Naive thymus-derived CD4-positive, alpha-beta T cell (primary cell): ENCODE results near the gene ADM2. TPM values are rescaled to one million over a fixed set of nuclear protein-coding genes. Genes with fewer than 3 reads are reported as not detected.

ENCODE experiments used
- polyA plus RNA-seq, 2 donors: library from polyadenylated mRNA; unstranded; fragments of 300-500 nt; fragmentation: Illumina TruSeq; gene quantifications; one replicate each; pipeline ENCODE4 v1.2.3, GENCODE V29; 2021
- total RNA-seq, 6 experiments: library from RNA in 5 of 6; stranded (reverse) in 5 of 6; gene quantifications; 1 replicate in 5 of 6; 2 replicates in 1 of 6; pipeline ENCODE4 v1.2.3 and lab custom pipeline; 2021 to 2026

Gene ADM2
- total and polyA plus RNA-seq, 7 experiments from 2014 or later: 0.24 to 4.5 (median 3.7) TPM

Other genes starting within 250 kb of the ADM2 start
- gene TUBGCP6, start 236.5 kb upstream of the ADM2 start, total RNA-seq: 100 to 1,000 TPM in 4 of 5 experiments, 10 to 100 TPM in 1; 67.8 to 146 (median 134) TPM
- gene TUBGCP6, start 236.5 kb upstream of the ADM2 start, polyA plus RNA-seq: 10 to 100 TPM; 15.2 to 28.4 TPM
- 100 to 1,000 TPM in 3 of 5 experiments, 10 to 100 TPM in 2; 95.9 to 139 (median 105) TPM for gene HDAC10, start 230.3 kb upstream of the ADM2 start, total RNA-seq
- 1 to 10 TPM; 7.1 to 9.8 TPM for gene HDAC10, start 230.3 kb upstream of the ADM2 start, polyA plus RNA-seq
- 1 to 10 TPM; 1.7 to 6.2 (median 2.3) TPM for gene MAPK12, start 219.9 kb upstream of the ADM2 start, total RNA-seq
- gene MAPK12, start 219.9 kb upstream of the ADM2 start, polyA plus RNA-seq: under 1 TPM in 1 of 2 donors, not detected in 1; 0.07 TPM
- 10 to 100 TPM in 1 of 5 experiments, 1 to 10 TPM in 4; 1.3 to 22.9 (median 4.5) TPM for gene MAPK11, start 211.2 kb upstream of the ADM2 start, total RNA-seq
- gene MAPK11, start 211.2 kb upstream of the ADM2 start, polyA plus RNA-seq: under 1 TPM; 0.13 to 0.19 TPM
- gene PLXNB2, start 173.9 kb upstream of the ADM2 start, total RNA-seq: 100 to 1,000 TPM in 1 of 5 experiments, 10 to 100 TPM in 2, 1 to 10 TPM in 2; 2.9 to 138 (median 12.6) TPM
- gene PLXNB2, start 173.9 kb upstream of the ADM2 start, polyA plus RNA-seq: under 1 TPM; 0.05 to 0.32 TPM
- 1 to 10 TPM; 2.1 to 4.0 (median 2.8) TPM for gene DENND6B, start 154.5 kb upstream of the ADM2 start, total RNA-seq
- under 1 TPM; 0.19 to 0.61 TPM for gene DENND6B, start 154.5 kb upstream of the ADM2 start, polyA plus RNA-seq
- 10 to 100 TPM; 57.8 to 88.1 (median 78.1) TPM for gene PPP6R2, start 138.2 kb upstream of the ADM2 start, total RNA-seq
- 10 to 100 TPM; 17.0 to 38.8 TPM for gene PPP6R2, start 138.2 kb upstream of the ADM2 start, polyA plus RNA-seq
- gene SBF1, start 6.5 kb upstream of the ADM2 start, total RNA-seq: 100 to 1,000 TPM; 161 to 209 (median 181) TPM
- gene SBF1, start 6.5 kb upstream of the ADM2 start, polyA plus RNA-seq: 10 to 100 TPM; 15.2 to 40.2 TPM
- under 1 TPM in 1 of 5 experiments, not detected in 4; 0.22 TPM for gene MIOX, start 5.3 kb downstream of the ADM2 start, total RNA-seq
- not detected for gene MIOX, start 5.3 kb downstream of the ADM2 start, polyA plus RNA-seq
- 100 to 1,000 TPM; 101 to 133 (median 118) TPM for gene LMF2, start 26.2 kb downstream of the ADM2 start, total RNA-seq
- gene LMF2, start 26.2 kb downstream of the ADM2 start, polyA plus RNA-seq: 10 to 100 TPM; 15.0 to 25.5 TPM
- 100 to 1,000 TPM in 2 of 5 experiments, 10 to 100 TPM in 3; 74.3 to 135 (median 91.1) TPM for gene NCAPH2, start 26.7 kb downstream of the ADM2 start, total RNA-seq
- gene NCAPH2, start 26.7 kb downstream of the ADM2 start, polyA plus RNA-seq: 10 to 100 TPM; 37.8 to 46.6 TPM
- 10 to 100 TPM in 1 of 5 experiments, 1 to 10 TPM in 4; 2.2 to 12.0 (median 5.5) TPM for gene SCO2, start 44.1 kb downstream of the ADM2 start, total RNA-seq
- 1 to 10 TPM; 4.9 to 9.4 TPM for gene SCO2, start 44.1 kb downstream of the ADM2 start, polyA plus RNA-seq
- gene TYMP, start 48.5 kb downstream of the ADM2 start, total RNA-seq: 100 to 1,000 TPM in 2 of 5 experiments, 10 to 100 TPM in 1, 1 to 10 TPM in 2; 5.4 to 161 (median 20.4) TPM
- 1 to 10 TPM; 2.7 to 2.8 TPM for gene TYMP, start 48.5 kb downstream of the ADM2 start, polyA plus RNA-seq
- 10 to 100 TPM in 1 of 5 experiments, 1 to 10 TPM in 4; 4.4 to 17.2 (median 6.8) TPM for gene KLHDC7B, start 64.4 kb downstream of the ADM2 start, total RNA-seq
- gene KLHDC7B, start 64.4 kb downstream of the ADM2 start, polyA plus RNA-seq: 10 to 100 TPM in 1 of 2 donors, 1 to 10 TPM in 1; 7.8 to 10.0 TPM
- not detected for gene SYCE3, start 81.4 kb downstream of the ADM2 start, total RNA-seq
- gene SYCE3, start 81.4 kb downstream of the ADM2 start, polyA plus RNA-seq: not detected
- 100 to 1,000 TPM in 1 of 5 experiments, 10 to 100 TPM in 4; 43.9 to 108 (median 66.7) TPM for gene CPT1B, start 96.9 kb downstream of the ADM2 start, total RNA-seq
- 1 to 10 TPM in 1 of 2 donors, under 1 TPM in 1; 0.32 to 2.8 TPM for gene CPT1B, start 96.9 kb downstream of the ADM2 start, polyA plus RNA-seq
- 100 to 1,000 TPM; 121 to 214 (median 191) TPM for gene CHKB, start 101.3 kb downstream of the ADM2 start, total RNA-seq
- gene CHKB, start 101.3 kb downstream of the ADM2 start, polyA plus RNA-seq: 10 to 100 TPM; 24.2 to 29.4 TPM
- under 1 TPM; 0.24 to 0.64 (median 0.38) TPM for gene MAPK8IP2, start 119.2 kb downstream of the ADM2 start, total RNA-seq
- not detected for gene MAPK8IP2, start 119.2 kb downstream of the ADM2 start, polyA plus RNA-seq
- gene ARSA, start 146.6 kb downstream of the ADM2 start, total RNA-seq: 10 to 100 TPM; 64.3 to 96.3 (median 68.7) TPM
- gene ARSA, start 146.6 kb downstream of the ADM2 start, polyA plus RNA-seq: 10 to 100 TPM in 1 of 2 donors, 1 to 10 TPM in 1; 7.1 to 12.3 TPM
- gene SHANK3, start 191.3 kb downstream of the ADM2 start, total RNA-seq: under 1 TPM in 3 of 5 experiments, not detected in 2; 0.07 to 0.73 (median 0.16) TPM
- not detected for gene SHANK3, start 191.3 kb downstream of the ADM2 start, polyA plus RNA-seq